ENCODE data around the gene TAS1R3.

TAS1R3 gene

DNA sequence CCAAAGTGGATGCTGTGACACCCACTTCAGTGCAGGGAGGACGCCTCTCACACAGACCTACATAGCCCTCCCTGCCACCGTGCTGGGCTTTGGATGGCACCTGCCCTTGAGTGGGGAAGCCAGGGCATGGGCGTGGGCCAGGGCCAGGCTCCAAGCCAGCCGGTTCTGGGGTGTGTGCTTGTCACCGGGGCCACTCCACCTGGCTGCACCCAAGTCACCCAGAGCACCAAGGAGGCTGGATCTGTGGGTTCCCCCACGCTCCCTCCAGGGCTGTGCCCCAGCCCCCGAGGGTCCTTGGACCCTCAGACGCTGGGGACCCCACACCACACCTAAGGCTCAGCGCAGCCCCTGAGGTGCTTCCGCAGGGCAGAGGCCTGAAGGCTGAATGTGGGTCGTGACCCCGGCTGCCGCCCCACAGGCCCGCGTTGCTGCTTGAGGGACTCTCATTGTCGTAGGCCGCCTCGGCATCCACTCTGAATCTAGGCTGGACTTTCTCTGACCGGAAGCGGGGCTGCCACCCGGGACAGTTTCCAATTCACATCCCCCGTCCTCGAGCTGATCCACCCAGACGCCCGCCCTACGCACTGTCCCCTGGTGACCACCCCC, 25.8 kb downstream of the TAS1R3 start:
- H3K9me3 ChIP-seq (ENCODE audit: control insufficient read depth, insufficient read depth, low read length) = no peaks in the 10 kb centered on the region
- no peaks in the 10 kb centered on the region for H3K36me3 ChIP-seq (ENCODE audit: control insufficient read depth, low read length)
- H4K20me1 ChIP-seq (ENCODE audit: control insufficient read depth, insufficient read depth, low read depth, low read length) = no peaks in the 10 kb centered on the region
- H3K9me2 ChIP-seq (replicated peaks; ENCODE audit: control insufficient read depth, low read length) = no peaks in the 10 kb centered on the region
- H3K4me3 ChIP-seq (ENCODE audit: low read length) = no peak overlapping the region
- H3F3A ChIP-seq (ENCODE audit: control insufficient read depth, insufficient read depth) = no peaks in the 10 kb centered on the region
- H3K27me3 ChIP-seq (ENCODE audit: control insufficient read depth, low read length) = peaks cover 26% of the 10 kb centered on the region
- H3K4me2 ChIP-seq (ENCODE audit: low read length) = no peak overlapping the region
- no peaks in the 10 kb centered on the region for H3K79me2 ChIP-seq (ENCODE audit: control insufficient read depth, low read length)
- TF ChIP-seq CTCF (IDR thresholded peaks at IDR 0.05; ENCODE audit: low read depth, low read length, poor library complexity, severe bottlenecking) (no peak), EZH2phosphoT487 (IDR thresholded peaks at IDR 0.05; ENCODE audit: borderline replicate concordance, low read length) (no peak)
- no peaks in the 10 kb centered on the region for H3K4me1 ChIP-seq (ENCODE audit: control insufficient read depth, low read length)
- H3K27ac ChIP-seq (ENCODE audit: low read depth, low read length) = no peak overlapping the region

DNA sequence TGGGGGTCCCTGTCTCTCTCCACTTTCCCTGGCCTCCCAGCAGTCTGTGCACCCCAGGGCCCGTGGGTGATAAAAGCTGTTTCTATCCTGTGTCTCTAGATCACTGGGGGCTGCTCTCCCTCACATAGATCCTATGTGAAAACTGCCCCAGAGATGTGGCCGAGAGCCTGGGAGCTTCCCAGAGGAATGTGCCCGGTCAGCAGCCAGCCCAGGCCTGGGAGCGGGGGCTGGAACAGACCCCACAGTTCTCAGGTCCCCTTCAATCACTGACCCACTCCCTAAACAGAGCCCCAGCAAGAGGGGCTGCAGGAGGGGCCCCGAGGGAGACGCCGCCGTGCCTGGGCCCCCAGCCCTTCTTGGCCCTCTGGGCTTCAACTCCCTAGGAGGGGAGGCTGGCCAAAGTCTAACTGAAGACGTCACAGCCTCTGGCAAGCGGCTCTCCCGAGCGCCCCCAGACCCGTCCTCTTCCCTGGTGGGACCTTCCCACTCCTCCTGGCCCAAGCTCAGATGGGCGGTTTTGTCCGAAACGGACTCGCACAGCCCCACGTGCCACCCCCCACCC, 26.9 kb downstream of the TAS1R3 start:
- Histone ChIP-seq H3K27ac (ENCODE audit: low read depth, low read length) (no peak overlapping the region), H3K4me1 (ENCODE audit: control insufficient read depth, low read length) (no peaks in the 10 kb centered on the region), H4K20me1 (ENCODE audit: control insufficient read depth, insufficient read depth, low read depth, low read length) (no peaks in the 10 kb centered on the region), H3K36me3 (ENCODE audit: control insufficient read depth, low read length) (no peaks in the 10 kb centered on the region), H3F3A (ENCODE audit: control insufficient read depth, insufficient read depth) (no peaks in the 10 kb centered on the region), H3K9me2 (replicated peaks; ENCODE audit: control insufficient read depth, low read length) (no peaks in the 10 kb centered on the region), H3K4me2 (ENCODE audit: low read length) (no peak overlapping the region), H3K27me3 (ENCODE audit: control insufficient read depth, low read length) (peaks cover 24% of the 10 kb centered on the region), H3K4me3 (ENCODE audit: low read length) (no peak overlapping the region), H3K9me3 (ENCODE audit: control insufficient read depth, insufficient read depth, low read length) (no peaks in the 10 kb centered on the region), H3K79me2 (ENCODE audit: control insufficient read depth, low read length) (no peaks in the 10 kb centered on the region)
- TF ChIP-seq EZH2phosphoT487 (IDR thresholded peaks at IDR 0.05; ENCODE audit: borderline replicate concordance, low read length) (no peak), CTCF (IDR thresholded peaks at IDR 0.05; ENCODE audit: low read depth, low read length, poor library complexity, severe bottlenecking) (no peak)

DNA sequence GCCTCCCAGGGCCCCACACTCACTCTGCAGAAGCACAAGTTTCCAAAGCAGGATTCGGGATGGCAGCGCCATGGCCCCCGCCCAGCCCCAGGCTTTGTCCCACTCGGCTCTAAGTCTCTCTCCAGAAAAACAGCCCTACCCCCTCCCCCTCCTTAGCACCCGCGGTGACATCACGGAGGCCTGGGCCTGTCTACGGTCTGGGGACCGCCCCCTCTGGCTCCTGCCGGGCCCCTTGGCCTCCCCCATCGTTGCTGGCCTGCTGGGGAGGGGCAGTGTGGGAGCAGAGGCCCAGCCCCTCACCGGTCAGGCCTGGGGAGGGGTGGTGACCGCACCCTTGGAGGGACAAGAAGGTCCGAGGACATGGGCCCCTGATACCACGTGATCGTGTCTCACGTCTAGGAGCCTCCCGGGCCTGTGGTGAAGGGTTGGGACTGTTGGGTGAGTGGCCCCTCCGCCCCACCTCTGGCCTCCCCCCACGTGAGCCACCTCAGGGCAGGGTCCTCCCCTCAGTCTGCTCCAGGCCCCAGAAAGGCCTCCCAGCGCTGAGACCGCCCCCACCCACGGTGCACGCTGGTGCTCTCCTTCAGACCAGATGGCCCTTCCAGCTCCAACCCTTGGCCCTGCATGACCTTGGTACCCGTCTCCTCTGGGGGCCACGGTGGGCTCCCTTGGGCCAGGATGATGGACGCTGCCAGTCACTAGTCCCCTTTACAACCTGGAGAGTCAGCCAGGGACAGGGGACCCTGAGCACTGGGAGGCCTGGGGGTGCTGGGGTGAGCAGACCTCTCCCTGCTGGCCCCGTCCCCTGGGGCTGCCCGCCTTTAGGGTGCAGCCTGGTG, 27.6 kb downstream of the TAS1R3 start, which contains the start of gene MXRA8:
Gene MXRA8, minus strand, starts transcription at position 123 of the 839 bp plus-strand sequence. Its CDS starts 51 bp downstream, at position 72.
- TF ChIP-seq EZH2phosphoT487 (IDR thresholded peaks at IDR 0.05; ENCODE audit: borderline replicate concordance, low read length) (no peak), CTCF (IDR thresholded peaks at IDR 0.05; ENCODE audit: low read depth, low read length, poor library complexity, severe bottlenecking) (no peak)
- H3K4me3 ChIP-seq (ENCODE audit: low read length) = no peak within 1 kb of the TSS
- H3K9me3 ChIP-seq (ENCODE audit: control insufficient read depth, insufficient read depth, low read length) = no peaks in the 10 kb centered on the region
- no peaks in the 10 kb centered on the region for H3F3A ChIP-seq (ENCODE audit: control insufficient read depth, insufficient read depth)
- H3K4me2 ChIP-seq (ENCODE audit: low read length) = no peak within 1 kb of the TSS
- H3K36me3 ChIP-seq (ENCODE audit: control insufficient read depth, low read length) = no peaks in the 10 kb centered on the region
- H3K27me3 ChIP-seq (ENCODE audit: control insufficient read depth, low read length) = peaks cover 17% of the 10 kb centered on the region
- H4K20me1 ChIP-seq (ENCODE audit: control insufficient read depth, insufficient read depth, low read depth, low read length) = no peaks in the 10 kb centered on the region
- no peaks in the 10 kb centered on the region for H3K79me2 ChIP-seq (ENCODE audit: control insufficient read depth, low read length)
- H3K27ac ChIP-seq (ENCODE audit: low read depth, low read length) = no peak within 1 kb of the TSS
- H3K9me2 ChIP-seq (replicated peaks; ENCODE audit: control insufficient read depth, low read length) = no peaks in the 10 kb centered on the region
- no peaks in the 10 kb centered on the region for H3K4me1 ChIP-seq (ENCODE audit: control insufficient read depth, low read length)

Measured in DOHH2 (cell line).